B cell (primary cell): ENCODE results near the gene PPP6R2. TPM values are rescaled to one million over a fixed set of nuclear protein-coding genes. Genes with fewer than 3 reads are reported as not detected.

Experiments used
- ATAC-seq: fragments of 200-7000 bp; cut with Tn5 transposase; one replicate; pipeline ENCODE4 v1.10.0; 2021; ENCODE audit warnings: low read depth, mild to moderate bottlenecking, moderate number of reproducible peaks, moderate library complexity
- CTCF ChIA-PET: fragments of 350-600 bp; sonication (Branson Sonifier 250); formaldehyde crosslinking; loops from one replicate; lab custom pipeline; 2021; ENCODE audit warnings: antibody characterized with exemption, inconsistent platforms; lab: Charles Lee
- POLR2A ChIA-PET: fragments of 350-600 bp; sonication (Branson Sonifier 250); formaldehyde crosslinking; loops from one replicate; lab custom pipeline; 2021; ENCODE audit warnings: antibody characterized with exemption; lab: Charles Lee
- DNase-seq: peaks from one replicate; pipeline ENCODE4 v3.0.0; 2013
- H2AFZ ChIP-seq: 2 replicates; pipeline ENCODE4 v1.6.1; 2012; ENCODE audit warnings: mild to moderate bottlenecking, low read depth, low read length; ENCODE audit not compliant: insufficient read depth, poor library complexity, severe bottlenecking
- H3K27ac ChIP-seq, 2 donors: 1 replicate in 1 of 2; 2 replicates in 1 of 2; pipeline ENCODE4 v1.5.1; 2012 to 2013; ENCODE audit warnings: low read length in 2 of 2, mild to moderate bottlenecking in 2 of 2, moderate library complexity in 1 of 2
- H3K27me3 ChIP-seq, 4 experiments: fragments of 200-600 bp in 1 of 4; sonication (generic) in 1 of 4; replicated peaks in 1 of 4; 1 replicate in 2 of 4; 2 replicates in 2 of 4; pipeline versions ENCODE4 v1.6.1 to v1.7.0; 2013 to 2016; ENCODE audit warnings: low read length in 3 of 4, mild to moderate bottlenecking in 2 of 4, mixed read lengths in 1 of 4, moderate library complexity in 1 of 4; ENCODE audit not compliant: insufficient read depth in 4 of 4, control insufficient read depth in 3 of 4; ENCODE audit errors: control extremely low read depth in 1 of 4
- H3K36me3 ChIP-seq, 2 experiments: replicated peaks in 1 of 2; 1 replicate in 1 of 2; 2 replicates in 1 of 2; pipeline versions ENCODE4 v1.6.1 to v1.7.1; 2013; ENCODE audit warnings: low read length in 1 of 2; ENCODE audit not compliant: insufficient read depth in 2 of 2, control insufficient read depth in 1 of 2; ENCODE audit errors: control extremely low read depth in 1 of 2, extremely low read depth in 1 of 2
- H3K4me1 ChIP-seq, 2 donors: fragments of 200-600 bp in 1 of 2; sonication (generic) in 1 of 2; 1 replicate in 1 of 2; 2 replicates in 1 of 2; pipeline versions ENCODE4 v1.5.1 to v1.6.1; 2013 to 2017; ENCODE audit warnings: low read length in 2 of 2; ENCODE audit not compliant: control insufficient read depth in 2 of 2, insufficient read depth in 2 of 2
- H3K4me2 ChIP-seq: replicated peaks from 2 replicates; pipeline ENCODE3; 2012; ENCODE audit warnings: mild to moderate bottlenecking, low read depth, low read length; ENCODE audit not compliant: poor library complexity, severe bottlenecking
- H3K4me3 ChIP-seq, 5 experiments: fragments of 200-600 bp in 1 of 5; sonication (generic) in 1 of 5; 1 replicate in 3 of 5; 2 replicates in 2 of 5; pipeline versions ENCODE4 v1.5.1 to v1.7.0; 2011 to 2016; ENCODE audit warnings: low read length in 4 of 5, mild to moderate bottlenecking in 4 of 5, low read depth in 2 of 5, control low read depth in 1 of 5, moderate library complexity in 1 of 5; ENCODE audit not compliant: insufficient read depth in 1 of 5; ENCODE audit errors: control extremely low read depth in 1 of 5, extremely low read depth in 1 of 5
- H3K79me2 ChIP-seq: fragments of 200-600 bp; sonication (generic); one replicate; pipeline ENCODE4 v1.6.0; 2016; ENCODE audit warnings: low read length; ENCODE audit not compliant: control insufficient read depth, insufficient read depth
- H3K9ac ChIP-seq: fragments of 200-600 bp; sonication (generic); 2 replicates; pipeline ENCODE4 v1.6.1; 2017; ENCODE audit warnings: mild to moderate bottlenecking, low read length, moderate library complexity
- H3K9me3 ChIP-seq, 3 donors: one replicate each; pipeline versions ENCODE4 v1.6.1 to v1.7.1; 2013; ENCODE audit warnings: low read length in 2 of 3; ENCODE audit not compliant: control insufficient read depth in 2 of 3, insufficient read depth in 1 of 3; ENCODE audit errors: control extremely low read depth in 1 of 3
- H4K20me1 ChIP-seq: 2 replicates; pipeline ENCODE4 v1.6.0; 2012; ENCODE audit warnings: mild to moderate bottlenecking, low read length; ENCODE audit not compliant: insufficient read depth, control insufficient read depth, poor library complexity, severe bottlenecking
- H3K27ac Mint-ChIP-seq: one replicate; pipeline ENCODE4 v1.8.0; 2021; ENCODE audit warnings: mixed read lengths
- H3K27me3 Mint-ChIP-seq: one replicate; pipeline ENCODE4 v1.8.0; 2021; ENCODE audit warnings: mixed read lengths
- H3K4me1 Mint-ChIP-seq: one replicate; pipeline ENCODE4 v1.8.0; 2021; ENCODE audit warnings: mixed read lengths
- H3K4me3 Mint-ChIP-seq: one replicate; pipeline ENCODE4 v1.8.0; 2021; ENCODE audit warnings: mixed read lengths
- H3K9me3 Mint-ChIP-seq: one replicate; pipeline ENCODE4 v1.8.0; 2022; ENCODE audit warnings: mixed read lengths; ENCODE audit not compliant: insufficient read depth
- CTCF ChIP-seq: fragments of 200-600 bp; IDR thresholded peaks from one replicate; pipeline ENCODE4 v1.8.0; 2022; ENCODE audit warnings: antibody characterized with exemption, mild to moderate bottlenecking
- EZH2 ChIP-seq: IDR thresholded peaks from 2 replicates; pipeline ENCODE4 v1.6.1; 2012; ENCODE audit warnings: borderline replicate concordance, low read depth, mild to moderate bottlenecking, moderate library complexity, low read length; ENCODE audit not compliant: insufficient read depth, poor library complexity, severe bottlenecking
- WGBS: methylation state at CpG from one replicate; pipeline ENCODE4 v1.1.5; 2013; ENCODE audit warnings: missing lambda C conversion rate; ENCODE audit not compliant: insufficient coverage; 5-methylcytosine and 5-hydroxymethylcytosine counted together
- intact Hi-C: fragments of 100-400 bp; cut with micrococcal nuclease; formaldehyde crosslinking; loops from one replicate; pipeline ENCODE4 v1.10.0; 2022
- polyA plus RNA-seq: library from polyadenylated mRNA; depleted of rRNA; stranded (reverse); fragments of >200 nt; gene quantifications from 2 replicates; pipeline ENCODE4 v1.2.3, GENCODE V29; 2012
- total RNA-seq, 2 donors: library from RNA; stranded (reverse); fragments of 120-200 nt in 1 of 2; gene quantifications; 1 replicate in 1 of 2; 2 replicates in 1 of 2; pipeline versions ENCODE4 v1.2.3 to v1.2.4, GENCODE V29; 2013 to 2022

Gene PPP6R2
- total and polyA plus RNA-seq, 2 donors (not counting 1 experiment from before 2014, with no cell fraction given): 91.4 to 98.7 TPM

GRCh38 chr22:50416996-50417395 is 73.9 kb downstream of the PPP6R2 start:
- Histone ChIP-seq H3K9ac (no peak overlapping the region), H2AFZ (no peak overlapping the region), H3K27me3 (no peaks in the 10 kb centered on the region), H4K20me1 (no peaks in the 10 kb centered on the region), H3K9me3 (no peaks in the 10 kb centered on the region), H3K27ac (no peak overlapping the region), H3K4me3 (no peak overlapping the region), H3K79me2 (peaks cover 10% of the 10 kb centered on the region), H3K36me3 (peaks cover 6 to 70% of the 10 kb centered on the region in 2 experiments), H3K4me1 (no peaks in the 10 kb centered on the region), H3K4me2 (no peak overlapping the region)
- CTCF ChIA-PET: no interaction called here
- no peak overlapping the region for H3K4me3 Mint-ChIP-seq
- DNase-seq (peak; percentile 4), ATAC-seq (no peak)
- no peak overlapping the region for H3K27ac Mint-ChIP-seq
- POLR2A ChIA-PET: no interaction called here
- H3K4me1 Mint-ChIP-seq: no peaks in the 10 kb centered on the region
- no peaks in the 10 kb centered on the region for H3K9me3 Mint-ChIP-seq
- no peaks in the 10 kb centered on the region for H3K27me3 Mint-ChIP-seq
- 98% methylated on average over 5 of the region's 8 CpGs for WGBS
- no peak for TF ChIP-seq CTCF
- TF ChIP-seq EZH2: no peak
- intact Hi-C loops: no loop called here

DNA sequence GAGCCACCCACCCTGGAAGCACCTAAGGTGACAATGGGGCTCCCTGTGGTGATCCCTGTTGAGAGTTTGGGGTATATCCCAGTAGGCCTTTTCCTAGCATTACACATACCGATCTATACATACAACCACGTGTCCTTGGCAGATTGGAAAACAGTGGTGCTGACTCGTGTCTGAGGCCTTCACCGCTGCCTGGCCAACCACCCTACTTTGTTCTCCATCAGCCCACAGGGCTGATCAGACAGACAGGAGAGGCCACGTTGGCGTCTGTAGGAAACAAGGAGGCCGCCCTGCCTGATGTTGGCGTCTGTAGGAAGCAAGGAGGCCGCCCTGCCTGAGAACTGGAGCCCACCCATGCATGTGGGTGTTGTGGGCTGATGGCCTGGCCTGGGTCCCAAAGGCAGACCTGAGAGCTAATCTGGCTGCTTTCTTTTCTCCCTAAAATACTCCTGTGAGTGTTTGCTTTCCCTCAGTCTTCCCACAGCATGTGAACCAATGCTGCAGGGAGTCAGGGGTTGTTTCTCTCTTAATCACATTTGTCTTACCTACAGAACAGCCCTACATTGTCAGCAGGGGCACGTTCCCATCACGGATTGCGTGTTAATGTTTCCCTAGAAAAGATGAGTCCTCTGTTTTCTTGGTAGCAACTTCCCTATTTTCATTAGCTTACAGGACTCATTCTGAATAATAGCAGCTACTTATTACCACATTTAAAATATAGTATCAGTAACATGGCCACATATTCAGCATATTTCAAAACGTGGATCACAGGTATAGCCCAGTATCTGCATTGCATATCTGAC is 74.5 kb downstream of the PPP6R2 start:
- intact Hi-C loops: no loop called here
- Histone ChIP-seq H3K9me3 (no peaks in the 10 kb centered on the region), H3K27me3 (no peaks in the 10 kb centered on the region), H3K4me1 (no peaks in the 10 kb centered on the region), H3K27ac (no peak overlapping the region), H3K4me2 (no peak overlapping the region), H3K36me3 (peaks cover 6 to 76% of the 10 kb centered on the region in 2 experiments), H3K79me2 (peaks cover 10% of the 10 kb centered on the region), H3K4me3 (no peak overlapping the region), H2AFZ (no peak overlapping the region), H4K20me1 (no peaks in the 10 kb centered on the region), H3K9ac (no peak overlapping the region)
- CTCF ChIA-PET: interaction anchor here (0.6 to 0.8 kb wide), 2 partner anchors 9 to 42 kb away, joined by 3 to 6 read pairs; no protein-coding TSS in a partner anchor
- POLR2A ChIA-PET: interaction anchor here (0.7 kb wide), 1 partner anchor 91 kb away, joined by 3 read pairs; no protein-coding TSS in a partner anchor
- ATAC-seq (no peak), DNase-seq (no peak)
- Mint-ChIP-seq H3K4me1 (no peaks in the 10 kb centered on the region), H3K27me3 (no peaks in the 10 kb centered on the region), H3K27ac (no peak overlapping the region), H3K4me3 (no peak overlapping the region), H3K9me3 (no peaks in the 10 kb centered on the region)
- TF ChIP-seq EZH2: no peak
- no peak for TF ChIP-seq CTCF
- 93% methylated on average over 13 of the region's 13 CpGs for WGBS
